Activated effector memory CD4-positive, alpha-beta T cell treated with Interleukin-2 at 50 U/mL for 16 hours (primary cell): ENCODE data around the gene RRP8.
A peak's percentile ranks its signal among the peaks of the same experiment; 100 is the strongest.

Source experiments
- DNase-seq: peaks from one replicate; pipeline ENCODE4 v3.0.0-alpha.2; 2020

RRP8 gene

DNA sequence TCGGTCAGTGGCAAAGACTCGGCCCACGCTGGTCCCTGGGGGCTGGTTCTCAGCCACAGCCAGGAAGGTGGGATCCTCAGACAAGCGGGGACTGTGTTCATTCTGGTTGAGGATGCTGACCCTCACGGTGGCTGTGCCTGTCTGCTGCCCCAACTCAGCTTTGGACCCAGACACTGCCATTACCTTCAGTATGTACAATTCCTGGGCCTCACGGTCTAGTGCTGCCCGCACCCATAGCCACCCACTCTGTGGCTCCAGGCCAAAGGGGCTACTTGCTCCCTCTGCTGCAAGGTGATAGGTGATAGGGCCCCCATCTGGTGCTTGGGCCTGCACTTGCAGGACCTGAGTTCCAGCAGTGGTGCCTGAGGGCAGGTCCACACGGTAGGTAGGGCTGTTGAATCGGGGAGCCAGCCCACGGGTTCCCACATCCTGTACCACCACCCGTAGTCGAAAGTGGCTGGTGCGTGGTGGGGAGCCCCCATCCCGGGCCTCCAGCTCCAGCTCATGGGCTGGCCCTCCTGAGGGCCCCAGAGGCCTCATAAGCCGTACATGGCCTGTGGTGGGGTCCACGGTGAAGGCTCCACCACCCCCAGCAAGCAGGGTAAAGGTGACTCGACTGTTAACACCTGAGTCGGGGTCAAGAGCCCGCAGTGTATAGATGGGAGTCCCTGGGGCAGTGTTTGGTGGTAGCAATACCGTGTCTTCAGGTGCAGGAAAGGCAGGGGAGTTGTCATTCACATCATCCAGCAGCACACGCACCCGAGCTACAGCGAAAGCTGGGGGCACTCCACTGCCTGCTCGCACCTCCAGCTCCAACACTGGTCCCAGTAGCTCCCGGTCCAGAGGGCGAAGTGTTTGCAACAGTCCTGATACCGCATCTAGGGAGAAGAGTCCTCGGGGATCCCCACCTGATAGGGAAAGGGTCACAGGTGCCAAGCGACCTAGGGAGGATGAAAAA, 29.0 kb upstream of the RRP8 start:
- DNase-seq: no peak

GRCh38 chr11:6631361-6631890, 28.0 kb upstream of the RRP8 start:
- no peak for DNase-seq

DNA sequence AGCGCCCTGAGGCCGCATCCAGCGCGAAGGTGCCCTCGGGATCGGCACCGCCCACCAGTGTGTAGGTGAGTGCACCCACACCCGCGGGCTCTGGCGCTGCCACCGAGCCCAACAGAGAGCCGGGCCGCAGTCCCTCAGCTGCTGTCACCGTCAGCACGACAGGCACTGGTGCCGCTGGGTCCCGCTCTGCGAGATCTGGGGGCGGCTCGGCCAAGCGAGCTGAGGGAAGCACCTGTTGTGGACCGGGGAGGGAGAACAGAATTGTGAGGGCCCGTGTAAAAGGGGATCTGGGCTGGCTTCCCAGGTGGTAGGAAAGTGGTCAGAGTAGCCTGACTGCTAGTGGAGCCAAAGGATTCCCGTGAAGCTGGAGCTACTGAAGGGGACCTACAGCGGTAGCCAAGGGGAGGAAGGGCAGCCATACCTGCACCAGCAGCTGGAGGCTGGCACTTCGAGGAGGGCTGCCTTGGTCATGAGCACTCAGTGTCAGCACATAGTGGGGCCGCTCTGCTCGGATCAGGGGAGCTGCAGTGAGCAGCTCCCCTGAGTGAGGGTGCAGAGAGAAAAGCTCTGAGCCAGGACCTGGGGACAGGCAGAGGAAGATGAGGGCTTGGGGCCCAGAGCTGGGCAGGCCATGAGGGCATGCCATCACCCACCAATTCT, 27.3 kb upstream of the RRP8 start:
- DNase-seq: no peak

GRCh38 chr11:6629892-6630631, 26.6 kb upstream of the RRP8 start:
- DNase-seq: no peak

DNA sequence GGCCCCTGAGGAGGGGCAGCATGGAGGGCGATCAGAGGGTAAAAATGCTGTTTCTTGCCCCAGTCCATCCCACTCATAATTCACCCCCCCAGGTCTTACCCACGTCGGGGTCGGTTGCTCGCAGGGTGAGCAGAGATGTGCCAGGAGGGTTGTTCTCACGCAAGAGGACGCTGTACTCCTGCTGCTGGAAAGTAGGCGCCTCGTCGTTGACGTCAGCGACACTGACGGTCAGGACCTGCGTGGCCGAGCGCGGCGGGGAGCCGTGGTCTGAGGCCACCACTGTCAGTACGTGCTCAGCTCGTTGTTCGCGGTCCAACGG, 26.1 kb upstream of the RRP8 start:
- DNase-seq: no peak

- no peak for DNase-seq
These were observed 25.1 kb upstream of the RRP8 start for GRCh38 chr11:6628526-6628925.

- no peak for DNase-seq
These were observed 24.4 kb upstream of the RRP8 start for GRCh38 chr11:6627762-6628241.

DNA sequence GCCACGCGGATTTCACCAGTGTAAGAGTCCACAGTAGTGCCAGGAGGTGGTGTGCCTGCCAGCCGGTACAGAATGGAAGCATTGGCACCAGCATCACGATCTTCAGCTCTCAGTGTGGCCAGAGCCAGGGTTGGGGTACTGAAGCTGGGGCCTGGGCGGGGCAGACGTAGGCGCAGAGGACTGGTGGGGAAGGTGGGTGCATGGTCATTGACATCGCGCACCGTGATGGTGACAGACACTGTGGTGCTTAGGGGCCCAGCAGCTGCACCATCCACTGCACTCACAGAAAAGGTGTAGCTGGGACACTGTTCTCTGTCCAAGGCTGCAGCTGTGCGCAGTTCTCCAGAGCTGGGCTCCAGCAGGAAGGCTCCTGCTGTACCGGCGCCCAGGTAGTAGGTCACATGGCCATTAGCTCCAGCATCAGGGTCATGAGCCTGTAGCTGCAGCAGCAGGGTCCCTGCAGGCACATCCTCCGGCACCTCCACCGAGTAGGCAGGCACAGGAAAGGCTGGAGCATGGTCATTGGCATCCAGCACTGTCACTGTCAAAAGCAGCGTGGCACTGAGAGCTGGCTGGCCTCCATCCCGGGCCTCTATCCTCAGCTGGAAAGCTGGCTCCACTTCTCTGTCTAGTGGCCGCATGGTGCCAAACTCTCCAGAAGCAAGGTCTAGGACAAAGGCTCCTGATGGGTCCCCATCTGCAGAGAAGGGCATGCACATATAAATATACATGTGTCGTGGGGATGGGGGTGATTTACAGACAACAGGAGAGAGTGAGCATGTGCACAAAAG, 23.8 kb upstream of the RRP8 start:
- DNase-seq: no peak

DNA sequence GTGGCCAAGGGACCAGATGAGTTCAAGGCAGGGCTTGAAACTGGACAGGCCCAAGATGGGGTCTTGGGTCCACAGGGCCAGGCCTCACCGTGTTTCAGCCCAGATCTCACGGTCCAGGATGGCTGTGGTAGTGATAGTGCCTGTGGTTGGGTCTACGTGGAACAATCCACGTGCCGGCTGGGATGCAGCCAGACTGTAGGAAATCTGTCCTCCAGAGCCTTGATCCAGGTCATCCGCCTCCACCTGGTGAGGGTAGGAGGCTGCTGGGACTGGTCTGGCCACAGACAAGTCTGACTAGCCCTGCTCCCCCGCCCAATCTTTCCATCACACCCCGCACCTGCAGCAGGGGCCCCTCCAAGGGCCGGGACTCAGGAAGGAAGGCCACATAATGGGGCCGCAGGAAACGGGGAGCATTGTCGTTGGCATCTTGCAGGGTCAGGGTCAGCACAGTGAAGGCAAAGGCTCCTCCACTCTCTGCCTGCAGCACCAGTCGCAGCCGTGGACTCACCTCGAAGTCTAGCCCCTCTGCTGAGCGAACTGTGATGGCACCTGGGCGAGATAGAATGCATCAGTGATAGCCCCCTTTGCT, 22.5 kb upstream of the RRP8 start:
- no peak for DNase-seq

GRCh38 chr11:6625156-6625831, 21.9 kb upstream of the RRP8 start:
- no peak for DNase-seq

- no peak for DNase-seq
These were observed 20.3 kb upstream of the RRP8 start for GRCh38 chr11:6623391-6624363.

GRCh38 chr11:6622261-6623171, 19.1 kb upstream of the RRP8 start:
- no peak for DNase-seq

GRCh38 chr11:6621711-6622211, 18.3 kb upstream of the RRP8 start:
- DNase-seq: no peak

DNA sequence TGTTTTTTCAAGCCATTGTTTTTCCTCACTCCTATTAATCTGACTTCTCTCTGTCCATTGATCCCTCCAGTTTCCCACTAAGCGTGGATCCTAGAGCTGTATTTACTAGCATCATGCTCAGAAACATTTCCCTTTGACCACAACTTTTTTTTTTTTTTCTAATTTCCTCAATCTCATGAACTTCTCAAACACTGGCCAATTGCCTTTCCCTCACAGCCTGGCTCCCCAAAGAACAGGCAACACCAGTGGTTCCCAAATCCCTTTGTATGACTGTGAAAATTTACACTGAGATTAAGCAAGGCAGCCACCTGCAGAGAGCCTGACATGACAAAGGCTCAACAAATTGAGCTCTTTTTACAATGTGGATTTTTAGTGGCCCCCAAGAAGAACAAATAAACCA, 17.2 kb upstream of the RRP8 start:
- no peak for DNase-seq

DNA sequence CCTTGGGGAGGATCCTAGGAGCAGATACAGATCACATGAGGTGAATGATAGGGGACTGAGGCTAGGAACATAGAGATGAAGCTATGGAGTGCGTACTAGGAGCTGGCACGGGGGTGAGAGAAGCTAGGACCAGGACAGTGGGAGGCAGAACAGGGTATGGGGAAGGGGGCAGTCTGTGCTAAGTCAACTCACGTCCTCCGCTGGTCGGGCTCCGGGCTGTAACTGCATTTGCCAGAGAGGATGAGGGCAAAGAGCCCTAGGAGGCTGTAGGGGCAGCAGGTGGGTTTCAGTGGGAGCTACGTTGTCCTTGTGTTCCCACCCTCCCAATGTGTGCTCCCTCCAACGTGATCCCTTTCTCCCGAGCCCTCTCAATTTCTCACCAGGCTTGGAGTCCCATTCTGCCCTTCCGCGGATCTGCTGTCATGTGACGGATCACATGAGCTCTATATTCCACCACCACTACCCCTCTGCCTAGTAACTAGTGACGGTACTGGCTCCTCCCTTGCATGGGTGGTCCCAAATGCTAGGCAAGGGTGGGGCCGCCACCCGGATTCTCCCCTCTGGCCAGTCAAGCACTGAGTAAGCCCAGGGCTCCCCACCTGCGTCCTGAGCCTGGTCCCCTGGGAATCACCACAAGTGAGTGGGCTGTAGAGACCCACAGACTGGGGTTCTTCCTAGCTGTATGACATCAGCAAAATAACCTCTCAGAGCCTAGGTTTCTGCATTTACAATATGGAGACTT, 15.8 kb upstream of the RRP8 start, which contains the start of gene TPP1:
TPP1 (minus strand) TSS at position 419 of the 742 bp plus-strand sequence; CDS start at position 397, 22 bp downstream.
- DNase-seq: peak; percentile 84

GRCh38 chr11:6618117-6619003, 14.9 kb upstream of the RRP8 start:
- DNase-seq: peak; percentile 53

- DNase-seq: no peak
These were observed 13.9 kb upstream of the RRP8 start for GRCh38 chr11:6617315-6617781.
